Stimulated activated CD4-positive, alpha-beta T cell treated with anti-CD3 and anti-CD28 coated beads, Interleukin-1b, Interleukin-23, amount 100 ng/mL, for 1 hour (primary cell): ENCODE data around the gene DLST.
A peak's percentile ranks its signal among the peaks of the same experiment; 100 is the strongest.

ENCODE experiments used
- DNase-seq, 2 donors: peaks; one replicate each; pipeline ENCODE4 v3.0.0-alpha.2; 2020; ENCODE audit warnings: low read depth in 2 of 2

The DLST gene

GRCh38 chr14:74896400-74896799, 14.7 kb downstream of the DLST start:
- no peak for DNase-seq

GRCh38 chr14:74897642-74898041, 15.9 kb downstream of the DLST start:
- no peak for DNase-seq

- no peak for DNase-seq
These were observed 16.4 kb downstream of the DLST start for GRCh38 chr14:74898083-74898482.

- no peak for DNase-seq
These were observed 17.0 kb downstream of the DLST start for GRCh38 chr14:74898694-74899093.

- no peak for DNase-seq
These were observed 21.4 kb downstream of the DLST start for GRCh38 chr14:74902941-74903705.

GRCh38 chr14:74904635-74905503, 23.2 kb downstream of the DLST start:
- DNase-seq, result no peak

- DNase-seq, result peak; percentile 52 to 72
These were observed 24.0 kb downstream of the DLST start for GRCh38 chr14:74905595-74906142.

- DNase-seq, result no peak
These were observed 25.3 kb downstream of the DLST start for GRCh38 chr14:74906925-74907521.

- DNase-seq, result no peak
These were observed 26.0 kb downstream of the DLST start for GRCh38 chr14:74907744-74908143.

GRCh38 chr14:74908861-74909341, 27.2 kb downstream of the DLST start:
- no peak for DNase-seq

- DNase-seq, result no peak
These were observed 27.8 kb downstream of the DLST start for GRCh38 chr14:74909501-74909900.

GRCh38 chr14:74909911-74910310, 28.2 kb downstream of the DLST start:
- DNase-seq, result no peak

GRCh38 chr14:74910556-74910955, 28.8 kb downstream of the DLST start:
- DNase-seq, result no peak

GRCh38 chr14:74911221-74911620, 29.5 kb downstream of the DLST start:
- no peak for DNase-seq

- DNase-seq, result no peak
These were observed 30.0 kb downstream of the DLST start for GRCh38 chr14:74911704-74912103.

- no peak for DNase-seq
These were observed 30.4 kb downstream of the DLST start for GRCh38 chr14:74912111-74912510.

GRCh38 chr14:74912801-74913200, 31.1 kb downstream of the DLST start:
- DNase-seq, result no peak

GRCh38 chr14:74913393-74913910, 31.7 kb downstream of the DLST start:
- DNase-seq, result no peak

- no peak for DNase-seq
These were observed 32.4 kb downstream of the DLST start for GRCh38 chr14:74913986-74914573.

GRCh38 chr14:74915426-74915825, 33.7 kb downstream of the DLST start:
- no peak for DNase-seq

- no peak for DNase-seq
These were observed 34.1 kb downstream of the DLST start for GRCh38 chr14:74915826-74916225.

GRCh38 chr14:74917178-74917543, 35.4 kb downstream of the DLST start:
- DNase-seq, result no peak
